ENCODE data around the gene EIF4EBP3. TPM values are rescaled to one million over a fixed set of nuclear protein-coding genes. Genes with fewer than 3 reads are reported as not detected.

Gene EIF4EBP3
- total RNA-seq, 1 experiment from 2014 or later: 7.7 TPM

- Histone ChIP-seq H3K4ac (ENCODE audit: low read depth, low read length) (no peak overlapping the region), H4K20me1 (ENCODE audit: control insufficient read depth, insufficient read depth, insufficient read length) (no peaks in the 10 kb centered on the region), H3K56ac (ENCODE audit: insufficient read length, low read depth, low read length) (no peak overlapping the region), H3K9me3 (ENCODE audit: control insufficient read depth, low read depth, low read length) (no peaks in the 10 kb centered on the region), H3K9ac (ENCODE audit: extremely low read depth, insufficient read length, low read length) (no peak overlapping the region), H2BK15ac (ENCODE audit: low read depth, low read length) (no peak overlapping the region), H2BK12ac (ENCODE audit: insufficient read length, low read depth, low read length) (no peak overlapping the region), H2AK5ac (ENCODE audit: insufficient read length, low read length) (no peak overlapping the region), H2AFZ (ENCODE audit: low read length) (no peak overlapping the region), H4K5ac (ENCODE audit: insufficient read length, low read depth, low read length) (no peak overlapping the region), H3K23me2 (ENCODE audit: insufficient read length, low read depth, low read length, poor library complexity, severe bottlenecking) (no peaks in the 10 kb centered on the region), H3K79me2 (ENCODE audit: insufficient read depth, low read length) (no peaks in the 10 kb centered on the region), H3K4me1 (ENCODE audit: insufficient read depth, low read length) (no peaks in the 10 kb centered on the region), H3K23ac (ENCODE audit: insufficient read length, low read depth, low read length) (no peak overlapping the region), H3K14ac (ENCODE audit: insufficient read depth, low read length) (no peak overlapping the region), H3K4me2 (ENCODE audit: insufficient read depth, insufficient read length, low read length) (no peak overlapping the region), H3K18ac (ENCODE audit: insufficient read length, low read depth, low read length) (no peak overlapping the region), H3K27me3 (ENCODE audit: insufficient read depth, low read length) (no peaks in the 10 kb centered on the region), H2BK5ac (ENCODE audit: insufficient read length, low read length) (no peak overlapping the region), H4K8ac (replicated peaks; ENCODE audit: insufficient read length, low read depth, low read length) (no peak overlapping the region), H2BK20ac (ENCODE audit: low read depth, low read length, poor library complexity, severe bottlenecking) (no peak overlapping the region), H4K91ac (ENCODE audit: insufficient read length, low read depth, low read length) (no peak overlapping the region), H3K79me1 (ENCODE audit: insufficient read depth, low read depth, low read length, poor library complexity, severe bottlenecking) (no peaks in the 10 kb centered on the region), H3T11ph (ENCODE audit: low read length) (no peak overlapping the region), H3K27ac (ENCODE audit: insufficient read length, low read depth, low read length) (no peak overlapping the region), H2BK120ac (ENCODE audit: low read depth, low read length, poor library complexity, severe bottlenecking) (no peak overlapping the region)
- Mint-ChIP-seq H3K27ac (no peak overlapping the region), H3K4me3 (no peak overlapping the region), H3K36me3 (ENCODE audit: insufficient read depth in 1 of 3, low read depth in 3 of 3) (peaks cover 24 to 69% (median 63%) of the 10 kb centered on the region in 3 experiments; a peak in 6 of 7 replicates), H3K27me3 (ENCODE audit: low read depth) (no peaks in the 10 kb centered on the region), H3K4me1 (no peaks in the 10 kb centered on the region), H3K9me3 (no peaks in the 10 kb centered on the region; a peak in 1 of 5 replicates)
- TF ChIP-seq CTCF (conservative IDR thresholded peaks at IDR 0.05): no peak
- no peak for DNase-seq
- WGBS (ENCODE audit: extremely low coverage, insufficient read length, low lambda C conversion rate): no CpG with 5 or more reads among the region's 1 CpG
Observed at GRCh38 chr5:140540227-140540626, 7.2 kb upstream of the EIF4EBP3 start.
